K562 (cell line): ENCODE measurements around the gene GFOD2. TPM values are rescaled to one million over a fixed set of nuclear protein-coding genes. Genes with fewer than 3 reads are reported as not detected.

ENCODE experiments used
- ATAC-seq: fragments of 200-7000 bp; cut with Tn5 transposase; 3 replicates; pipeline ENCODE4 v1.9.1; 2020; ENCODE audit warnings: moderate library complexity
- BruUV-seq: library from RNA; stranded (reverse); fragments of 400-500 nt; replicated peaks from 2 replicates; lab custom pipeline; 2021; lab: Mats Ljungman, UMichigan
- CTCF ChIA-PET: fragments of 300-600 bp; formaldehyde crosslinking; extraction: SDS; loops from one replicate; lab custom pipeline; 2021; ENCODE audit warnings: low intra/inter-chr PET ratio; lab: Yijun Ruan, JAX
- POLR2A ChIA-PET: fragments of 300-600, 350-650 bp; sonication (Branson Sonifier 250); formaldehyde crosslinking; extraction: SDS; loops from one replicate; lab custom pipeline; 2021; ENCODE audit warnings: antibody characterized with exemption, inconsistent platforms; lab: Yijun Ruan, JAX
- DNase-seq, 4 experiments: peaks; one replicate each; pipeline versions ENCODE4 v3.0.0 to v3.0.0-alpha.2; 2011 to 2018; ENCODE audit warnings: low spot score in 3 of 4, mixed read lengths in 3 of 4; ENCODE audit errors: extremely low read depth in 1 of 4
- FAIRE-seq: peaks from 2 replicates; lab custom pipeline; 2011; peaks lifted over from hg19 to GRCh38; lab: Jason Lieb, UNC
- H2AFZ ChIP-seq: 2 replicates; pipeline ENCODE4 v1.6.0; 2011; ENCODE audit warnings: low read depth, low read length, control low read depth, inconsistent platforms
- H3K27ac ChIP-seq: fragments of 200-600 bp; 3 replicates; pipeline ENCODE4 v1.8.0; 2011; ENCODE audit warnings: low read depth, mild to moderate bottlenecking, control low read depth, inconsistent platforms, low read length, moderate library complexity, mixed read lengths; ENCODE audit errors: extremely low read depth
- H3K27me3 ChIP-seq, 2 experiments: fragments of 300-600 bp in 1 of 2; 2 replicates in 1 of 2; 3 replicates in 1 of 2; pipeline versions ENCODE4 v1.6.0 to v1.8.0; 2011; ENCODE audit warnings: inconsistent platforms in 2 of 2, low read length in 2 of 2, mild to moderate bottlenecking in 1 of 2, mixed read lengths in 1 of 2, moderate library complexity in 1 of 2; ENCODE audit not compliant: control insufficient read depth in 2 of 2, insufficient read depth in 2 of 2
- H3K36me3 ChIP-seq: fragments of 300-600 bp; 3 replicates; pipeline ENCODE4 v1.8.0; 2011; ENCODE audit warnings: mild to moderate bottlenecking, low read length, inconsistent platforms; ENCODE audit not compliant: control insufficient read depth, insufficient read depth
- H3K4me1 ChIP-seq, 2 experiments: fragments of 200-600 bp in 1 of 2; replicated peaks in 1 of 2; 2 replicates in 1 of 2; 3 replicates in 1 of 2; pipeline versions ENCODE4 v1.5.1 to v1.8.0; 2011; ENCODE audit warnings: inconsistent platforms in 2 of 2, low read length in 2 of 2, mild to moderate bottlenecking in 1 of 2, mixed read lengths in 1 of 2, moderate library complexity in 1 of 2; ENCODE audit not compliant: control insufficient read depth in 2 of 2, insufficient read depth in 2 of 2
- H3K4me2 ChIP-seq: 2 replicates; pipeline ENCODE4 v1.6.1; 2011; ENCODE audit warnings: low read length, control low read depth, inconsistent platforms, mixed read lengths; ENCODE audit not compliant: insufficient read depth
- H3K4me3 ChIP-seq: fragments of 200-600 bp; sonication (generic), shearing (Covaris generic); 2 replicates; pipeline ENCODE4 v1.5.1; 2016; ENCODE audit warnings: control low read depth, inconsistent platforms
- H3K79me2 ChIP-seq: fragments of 200-600 bp; 3 replicates; pipeline ENCODE4 v1.8.0; 2011; ENCODE audit warnings: low read length, inconsistent platforms; ENCODE audit not compliant: control insufficient read depth, insufficient read depth
- H3K9ac ChIP-seq, 2 experiments: 2 replicates each; pipeline versions ENCODE4 v1.6.0 to v1.6.1; 2011; ENCODE audit warnings: low read depth in 2 of 2, low read length in 2 of 2, control low read depth in 1 of 2, inconsistent platforms in 1 of 2, mild to moderate bottlenecking in 1 of 2, mixed read lengths in 1 of 2; ENCODE audit not compliant: insufficient read depth in 1 of 2
- H3K9me1 ChIP-seq: one replicate; pipeline ENCODE4 v1.6.0; 2011; ENCODE audit warnings: inconsistent platforms, mild to moderate bottlenecking, low read length, moderate library complexity; ENCODE audit not compliant: control insufficient read depth, insufficient read depth
- H3K9me3 ChIP-seq: replicated peaks from 2 replicates; pipeline ENCODE4 v1.5.1; 2011; ENCODE audit warnings: low read depth, low read length, inconsistent platforms; ENCODE audit not compliant: control insufficient read depth, insufficient read depth
- H4K20me1 ChIP-seq: replicated peaks from 2 replicates; pipeline ENCODE4 v1.6.1; 2011; ENCODE audit warnings: low read length, inconsistent platforms, mixed read lengths; ENCODE audit not compliant: control insufficient read depth, insufficient read depth
- ARID1B ChIP-seq: fragments of 450-650 bp; IDR thresholded peaks from 2 replicates; pipeline ENCODE4 v1.6.1; 2016; ENCODE audit warnings: antibody characterized with exemption, mild to moderate bottlenecking, inconsistent platforms
- FOXP4 ChIP-seq: sonication (generic); formaldehyde crosslinking; IDR thresholded peaks from 2 replicates; pipeline ENCODE4 v1.8.0; 2022; ENCODE audit warnings: mild to moderate bottlenecking, missing genetic modification reagents, borderline replicate concordance
- NFATC3 ChIP-seq: fragments of 450-650 bp; IDR thresholded peaks from 2 replicates; pipeline ENCODE4 v1.6.1; 2017; ENCODE audit warnings: mild to moderate bottlenecking
- ZNF668 ChIP-seq: fragments of 250-450 bp; sonication (Bioruptor Pico); IDR thresholded peaks from 2 replicates; pipeline ENCODE4 v1.8.0; 2022; ENCODE audit warnings: mild to moderate bottlenecking, inconsistent platforms
- WGBS: fragments of 100-300 bp; shearing (Covaris generic); methylation state at CpG from one replicate; pipeline ENCODE4 v1.1.6; 2016; ENCODE audit warnings: low coverage, mixed read lengths; ENCODE audit not compliant: insufficient coverage; ENCODE audit errors: missing lambda C conversion rate; 5-methylcytosine and 5-hydroxymethylcytosine counted together
- in situ Hi-C: fragments of 300-500 bp; cut with MboI; formaldehyde crosslinking; loops from 4 replicates; pipeline ENCODE4 v1.15.0; 2018; ENCODE audit warnings: inconsistent platforms, mixed read lengths
- intact Hi-C: fragments of 100-400 bp; cut with micrococcal nuclease; formaldehyde crosslinking; loops from 2 replicates; pipeline ENCODE4 v1.14.2; 2022
- polyA plus RNA-seq, 8 experiments: library from polyadenylated mRNA; depleted of rRNA in 4 of 8; stranded (reverse) in 5 of 8; unstranded in 3 of 8; fragments of >200 nt; fragmentation: Nextera tagmentation in 2 of 8; fragmentation: Illumina TruSeq in 1 of 8; extraction: Ambion mirVana in 2 of 8; extraction: Trizol in 1 of 8; gene quantifications; 2 replicates each; pipeline versions ENCODE4 v1.2.1 to v1.2.3, GENCODE V29; 2011 to 2014; ENCODE audit warnings: inconsistent platforms in 1 of 8, missing spikeins in 1 of 8
- total RNA-seq, 7 experiments: library from RNA; depleted of rRNA in 6 of 7; stranded (reverse); fragments of >200 nt in 6 of 7; fragmentation: Illumina TruSeq in 2 of 7; extraction: Trizol in 2 of 7; gene quantifications; 2 replicates each; pipeline versions ENCODE4 v1.2.1 to v1.2.3, GENCODE V29; 2011 to 2021; ENCODE audit warnings: low replicate concordance in 1 of 7
- TF ChIP-seq, protein P1 (sequence below): fragments of 250-450 bp; sonication (Bioruptor Pico); IDR thresholded peaks from 2 replicates; pipeline ENCODE4 v1.8.0; 2021; ENCODE audit warnings: moderate library complexity, mild to moderate bottlenecking, inconsistent platforms

The GFOD2 gene
- total and polyA plus RNA-seq, 9 of the 15 experiments (the other 6 are each of a cell fraction or from before 2014, with no cell fraction given) = 1.9 to 15.8 (median 11.1) TPM

DNA sequence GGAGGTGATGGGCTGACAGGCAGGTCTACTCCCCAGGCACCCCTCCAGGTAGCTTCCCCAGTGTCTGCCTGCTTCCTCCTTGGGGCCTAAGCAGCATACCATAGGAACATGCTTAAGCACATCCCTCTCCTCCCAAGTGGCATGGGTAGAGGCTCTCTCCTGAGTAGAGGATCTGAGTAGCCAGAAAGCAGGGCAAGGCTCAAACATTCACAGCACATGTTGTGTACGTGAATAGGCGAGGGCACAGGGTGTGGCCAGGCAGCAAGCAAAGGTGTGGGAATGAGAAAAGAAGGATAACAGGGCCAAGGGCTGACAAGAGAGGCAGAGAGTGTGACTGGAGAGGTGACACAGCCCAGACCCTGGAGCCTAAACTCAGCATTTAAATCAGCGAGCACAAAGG, 29.7 kb upstream of the GFOD2 start:
- no peaks in the 10 kb centered on the region for H3K27me3 ChIP-seq
- no peak for ATAC-seq
- BruUV-seq = no TSS peak
- in situ Hi-C loops (no loop called here), intact Hi-C loops (no loop called here)
- CTCF ChIA-PET = no interaction called here
- no peaks in the 10 kb centered on the region for H3K9me3 ChIP-seq
- H4K20me1 ChIP-seq = no peaks in the 10 kb centered on the region
- POLR2A ChIA-PET = interaction anchor here (0.7 kb wide), 1 partner anchor 11 kb away, joined by 3 read pairs; no protein-coding TSS in a partner anchor
- TF ChIP-seq ZNF668 (CRISPR knock-in tag) (no peak), ARID1B (no peak), NFATC3 (no peak), FOXP4 (no peak)
- TF ChIP-seq, protein P1, sequence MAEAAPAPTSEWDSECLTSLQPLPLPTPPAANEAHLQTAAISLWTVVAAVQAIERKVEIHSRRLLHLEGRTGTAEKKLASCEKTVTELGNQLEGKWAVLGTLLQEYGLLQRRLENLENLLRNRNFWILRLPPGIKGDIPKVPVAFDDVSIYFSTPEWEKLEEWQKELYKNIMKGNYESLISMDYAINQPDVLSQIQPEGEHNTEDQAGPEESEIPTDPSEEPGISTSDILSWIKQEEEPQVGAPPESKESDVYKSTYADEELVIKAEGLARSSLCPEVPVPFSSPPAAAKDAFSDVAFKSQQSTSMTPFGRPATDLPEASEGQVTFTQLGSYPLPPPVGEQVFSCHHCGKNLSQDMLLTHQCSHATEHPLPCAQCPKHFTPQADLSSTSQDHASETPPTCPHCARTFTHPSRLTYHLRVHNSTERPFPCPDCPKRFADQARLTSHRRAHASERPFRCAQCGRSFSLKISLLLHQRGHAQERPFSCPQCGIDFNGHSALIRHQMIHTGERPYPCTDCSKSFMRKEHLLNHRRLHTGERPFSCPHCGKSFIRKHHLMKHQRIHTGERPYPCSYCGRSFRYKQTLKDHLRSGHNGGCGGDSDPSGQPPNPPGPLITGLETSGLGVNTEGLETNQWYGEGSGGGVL (CRISPR knock-in tag) = no peak
- no peak for FAIRE-seq
- H3K79me2 ChIP-seq = no peaks in the 10 kb centered on the region
- no peaks in the 10 kb centered on the region for H3K4me1 ChIP-seq
- no peak overlapping the region for H3K27ac ChIP-seq
- no peak for DNase-seq
- WGBS = 81% methylated on average over 3 of the region's 3 CpGs
- H3K36me3 ChIP-seq = peaks cover 14% of the 10 kb centered on the region; the same call in 2 of the 3 replicates
- no peaks in the 10 kb centered on the region for H3K9me1 ChIP-seq
- H2AFZ ChIP-seq = no peak overlapping the region
- H3K9ac ChIP-seq = peak overlapping the region in 1 of 2 experiments; percentile 64; a peak in 2 of 4 replicates
- H3K4me3 ChIP-seq = no peak overlapping the region
- H3K4me2 ChIP-seq = no peak overlapping the region
